Omental fat pad (tissue), 4 donors: ENCODE data around the gene IRGQ. TPM values are rescaled to one million over a fixed set of nuclear protein-coding genes. Genes with fewer than 3 reads are reported as not detected.

ENCODE experiments used
- ATAC-seq: fragments of 150-250 bp; one replicate; pipeline ENCODE4 v1.9.1; 2016; ENCODE audit warnings: mild to moderate bottlenecking, moderate library complexity; ENCODE audit not compliant: low FRiP score
- DNase-seq: peaks from one replicate; pipeline ENCODE4 v3.0.0-alpha.2; 2019; ENCODE audit warnings: low spot score
- total RNA-seq, 4 donors: library from RNA; depleted of rRNA; stranded (reverse); fragments of >200 nt; gene quantifications; one replicate each; pipeline ENCODE4 v1.1.0, GENCODE V29; 2016
- TF ChIP-seq, protein P1 (sequence below), 3 donors: fragments of 450-650 bp; IDR thresholded peaks; one replicate each; pipeline ENCODE4 v1.5.1; 2016 to 2017; ENCODE audit warnings: antibody characterized with exemption in 3 of 3, mild to moderate bottlenecking in 3 of 3, moderate library complexity in 2 of 3

Gene IRGQ
- 10 to 100 TPM; 14.4 to 24.0 (median 17.6) TPM for total RNA-seq

DNA sequence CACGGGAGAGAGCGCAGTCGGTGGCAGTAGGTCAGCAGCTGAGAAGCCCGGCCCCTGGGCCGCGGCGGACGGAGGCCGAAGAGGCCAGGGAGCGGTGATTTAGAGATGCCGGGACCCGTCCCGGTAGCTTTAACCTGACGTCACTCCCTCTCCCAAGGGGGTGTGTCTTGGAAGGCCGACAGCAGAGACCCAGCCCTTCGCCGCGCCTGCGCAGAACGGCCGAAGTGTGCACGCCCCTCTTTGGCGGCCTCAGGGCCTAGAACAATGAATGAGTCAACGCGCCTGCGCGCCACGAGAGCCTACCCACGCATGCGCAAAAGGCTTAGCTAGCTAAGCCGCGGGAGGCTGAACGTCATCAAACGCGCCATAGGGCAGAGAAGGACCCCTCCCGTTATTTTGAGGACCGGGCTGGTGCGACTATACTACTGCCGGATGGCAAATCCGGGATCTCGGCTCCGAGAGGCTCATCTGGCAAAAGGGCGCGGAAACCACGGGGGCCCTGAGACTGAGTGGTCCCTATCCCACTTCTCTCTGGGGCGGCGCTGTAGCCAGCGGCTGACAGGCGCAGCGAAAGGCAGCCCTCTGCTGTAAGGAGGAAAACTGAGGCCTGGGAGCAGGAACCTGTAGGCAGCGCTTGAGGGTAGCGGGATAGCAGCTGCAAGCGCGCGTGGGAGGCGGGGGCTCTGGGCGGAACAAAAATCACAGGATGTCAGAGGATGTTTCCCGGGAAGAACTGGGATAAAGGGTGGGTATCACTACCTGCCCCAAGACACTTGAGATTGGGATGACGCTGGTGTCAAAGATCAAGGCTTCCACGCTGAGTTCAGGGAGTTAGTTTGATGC, at the start of gene IRGQ, which contains the start of gene ZNF576:
Gene IRGQ, minus strand, starts transcription at position 136 of the 843 bp plus-strand sequence. CDS start 796 bp downstream, outside the sequence.
Gene ZNF576, plus strand, starts transcription at position 597 of the 843 bp plus-strand sequence. CDS start 514 bp downstream, outside the sequence.
- TF ChIP-seq, protein P1, sequence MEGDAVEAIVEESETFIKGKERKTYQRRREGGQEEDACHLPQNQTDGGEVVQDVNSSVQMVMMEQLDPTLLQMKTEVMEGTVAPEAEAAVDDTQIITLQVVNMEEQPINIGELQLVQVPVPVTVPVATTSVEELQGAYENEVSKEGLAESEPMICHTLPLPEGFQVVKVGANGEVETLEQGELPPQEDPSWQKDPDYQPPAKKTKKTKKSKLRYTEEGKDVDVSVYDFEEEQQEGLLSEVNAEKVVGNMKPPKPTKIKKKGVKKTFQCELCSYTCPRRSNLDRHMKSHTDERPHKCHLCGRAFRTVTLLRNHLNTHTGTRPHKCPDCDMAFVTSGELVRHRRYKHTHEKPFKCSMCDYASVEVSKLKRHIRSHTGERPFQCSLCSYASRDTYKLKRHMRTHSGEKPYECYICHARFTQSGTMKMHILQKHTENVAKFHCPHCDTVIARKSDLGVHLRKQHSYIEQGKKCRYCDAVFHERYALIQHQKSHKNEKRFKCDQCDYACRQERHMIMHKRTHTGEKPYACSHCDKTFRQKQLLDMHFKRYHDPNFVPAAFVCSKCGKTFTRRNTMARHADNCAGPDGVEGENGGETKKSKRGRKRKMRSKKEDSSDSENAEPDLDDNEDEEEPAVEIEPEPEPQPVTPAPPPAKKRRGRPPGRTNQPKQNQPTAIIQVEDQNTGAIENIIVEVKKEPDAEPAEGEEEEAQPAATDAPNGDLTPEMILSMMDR (IDR thresholded peaks at IDR 0.05): no peak
- DNase-seq (peak; percentile 100), ATAC-seq (peak; percentile 94)

DNA sequence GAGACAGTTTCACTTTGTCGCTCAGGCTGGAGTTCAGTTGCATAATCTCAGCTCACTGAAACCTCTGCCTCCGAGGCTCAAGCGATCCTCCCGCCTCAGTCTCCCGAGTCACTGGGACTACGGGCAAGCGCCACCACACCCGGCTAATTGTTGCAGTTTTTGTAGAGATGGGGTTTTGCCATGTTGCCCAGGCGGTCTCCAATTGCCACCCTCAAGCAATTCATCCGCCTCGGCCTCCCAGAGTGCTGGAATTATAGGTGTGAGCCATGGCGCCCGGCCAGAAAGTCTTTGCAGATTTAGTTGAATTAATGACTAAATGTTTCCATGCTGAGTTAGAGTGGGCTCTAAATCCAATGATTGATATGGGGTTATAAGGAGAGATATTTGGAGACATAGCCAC, 48.2 kb upstream of the IRGQ start:
- DNase-seq: no peak
- no peak for ATAC-seq

GRCh38 chr19:43643326-43643725, 47.4 kb upstream of the IRGQ start:
- no peak for DNase-seq
- no peak for ATAC-seq
- TF ChIP-seq, protein P1 (IDR thresholded peaks at IDR 0.05): no peak

More for the DNA sequence above, 48.2 kb upstream of the IRGQ start:
- TF ChIP-seq, protein P1 (IDR thresholded peaks at IDR 0.05): no peak

DNA sequence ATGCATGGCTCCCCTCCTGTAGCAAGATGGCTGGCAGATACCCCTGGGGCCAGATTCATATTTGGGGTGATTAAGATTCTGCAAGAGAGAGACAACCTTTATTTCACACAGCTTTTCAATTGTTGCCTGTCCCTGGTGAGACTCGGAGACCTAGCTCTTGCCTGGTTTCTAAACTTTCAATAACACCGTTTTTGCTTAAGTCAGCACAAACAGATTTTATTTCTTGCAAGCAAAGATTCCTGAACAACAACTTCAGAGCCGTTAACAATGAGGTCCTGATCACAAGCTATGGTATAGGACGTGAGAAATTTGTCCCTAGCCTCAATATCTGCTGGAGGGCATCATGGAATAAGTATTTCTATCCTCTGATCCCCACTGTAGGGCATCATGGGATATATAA, 46.6 kb upstream of the IRGQ start:
- ATAC-seq: no peak
- TF ChIP-seq, protein P1 (IDR thresholded peaks at IDR 0.05): no peak

GRCh38 chr19:43641333-43641732, 45.4 kb upstream of the IRGQ start:
- TF ChIP-seq, protein P1 (IDR thresholded peaks at IDR 0.05): no peak
- no peak for ATAC-seq
- DNase-seq: no peak

More for the DNA sequence above, 46.6 kb upstream of the IRGQ start:
- no peak for DNase-seq

GRCh38 chr19:43640424-43640757, 44.5 kb upstream of the IRGQ start:
- TF ChIP-seq, protein P1 (IDR thresholded peaks at IDR 0.05): no peak
- ATAC-seq (no peak), DNase-seq (no peak)
